H9 (cell line): ENCODE data around the gene CRY2. TPM values are rescaled to one million over a fixed set of nuclear protein-coding genes. Genes with fewer than 3 reads are reported as not detected.

Experiments
- DNase-seq: peaks from one replicate; pipeline ENCODE4 v3.0.0-alpha.2; 2017
- H2AFZ ChIP-seq: one replicate; pipeline ENCODE4 v1.6.1; 2013; ENCODE audit warnings: mild to moderate bottlenecking, low read length, control low read depth, moderate library complexity
- H2AK5ac ChIP-seq: 2 replicates; pipeline ENCODE4 v1.6.1; 2013; ENCODE audit warnings: low read length, control low read depth, mixed read lengths; ENCODE audit not compliant: insufficient read length
- H2BK120ac ChIP-seq: one replicate; pipeline ENCODE4 v1.6.1; 2013; ENCODE audit warnings: low read depth, mild to moderate bottlenecking, low read length, control low read depth, inconsistent platforms; ENCODE audit not compliant: poor library complexity, severe bottlenecking
- H2BK12ac ChIP-seq: 2 replicates; pipeline ENCODE4 v1.6.1; 2013; ENCODE audit warnings: low read length, control low read depth, mixed read lengths, low read depth; ENCODE audit not compliant: insufficient read length
- H2BK15ac ChIP-seq: 2 replicates; pipeline ENCODE4 v1.6.1; 2013; ENCODE audit warnings: low read depth, low read length, control low read depth
- H2BK20ac ChIP-seq: one replicate; pipeline ENCODE4 v1.6.1; 2013; ENCODE audit warnings: low read depth, mild to moderate bottlenecking, low read length, control low read depth, inconsistent platforms; ENCODE audit not compliant: poor library complexity, severe bottlenecking
- H2BK5ac ChIP-seq: 2 replicates; pipeline ENCODE4 v1.6.1; 2013; ENCODE audit warnings: low read length, control low read depth, mixed read lengths; ENCODE audit not compliant: insufficient read length
- H3K14ac ChIP-seq: 2 replicates; pipeline ENCODE4 v1.6.1; 2013; ENCODE audit warnings: low read length, control low read depth; ENCODE audit not compliant: insufficient read depth
- H3K18ac ChIP-seq: 2 replicates; pipeline ENCODE4 v1.6.1; 2013; ENCODE audit warnings: low read depth, mild to moderate bottlenecking, mixed read lengths, low read length, control low read depth; ENCODE audit not compliant: insufficient read length
- H3K23ac ChIP-seq: 2 replicates; pipeline ENCODE4 v1.6.1; 2013; ENCODE audit warnings: low read length, control low read depth, mixed read lengths, low read depth; ENCODE audit not compliant: insufficient read length
- H3K23me2 ChIP-seq: 2 replicates; pipeline ENCODE4 v1.6.1; 2013; ENCODE audit warnings: low read depth, mild to moderate bottlenecking, mixed read lengths, low read length, control low read depth; ENCODE audit not compliant: insufficient read length, poor library complexity, severe bottlenecking
- H3K27ac ChIP-seq: 2 replicates; pipeline ENCODE4 v1.5.1; 2013; ENCODE audit warnings: low read length, control low read depth, mixed read lengths, low read depth; ENCODE audit not compliant: insufficient read length
- H3K27me3 ChIP-seq: 2 replicates; pipeline ENCODE4 v1.6.1; 2013; ENCODE audit warnings: low read length, control low read depth, inconsistent platforms; ENCODE audit not compliant: insufficient read depth
- H3K4ac ChIP-seq: 2 replicates; pipeline ENCODE4 v1.6.1; 2013; ENCODE audit warnings: low read depth, mild to moderate bottlenecking, control low read depth, inconsistent platforms, low read length, moderate library complexity
- H3K4me1 ChIP-seq: 2 replicates; pipeline ENCODE4 v1.6.1; 2013; ENCODE audit warnings: low read length, control low read depth, inconsistent platforms; ENCODE audit not compliant: insufficient read depth
- H3K4me2 ChIP-seq: 2 replicates; pipeline ENCODE4 v1.6.1; 2013; ENCODE audit warnings: low read length, control low read depth, mixed read lengths; ENCODE audit not compliant: insufficient read length, insufficient read depth
- H3K56ac ChIP-seq: 2 replicates; pipeline ENCODE4 v1.6.1; 2013; ENCODE audit warnings: low read depth, mild to moderate bottlenecking, mixed read lengths, low read length, control low read depth; ENCODE audit not compliant: insufficient read length
- H3K79me1 ChIP-seq: 2 replicates; pipeline ENCODE4 v1.6.1; 2013; ENCODE audit warnings: low read depth, mild to moderate bottlenecking, moderate library complexity, low read length, control low read depth, inconsistent platforms; ENCODE audit not compliant: insufficient read depth, poor library complexity, severe bottlenecking
- H3K79me2 ChIP-seq: 2 replicates; pipeline ENCODE4 v1.6.1; 2013; ENCODE audit warnings: low read length, control low read depth, inconsistent platforms; ENCODE audit not compliant: insufficient read depth
- H3K9ac ChIP-seq: 2 replicates; pipeline ENCODE4 v1.6.1; 2013; ENCODE audit warnings: low read length, control low read depth, mixed read lengths; ENCODE audit not compliant: insufficient read length; ENCODE audit errors: extremely low read depth
- H3K9me3 ChIP-seq: one replicate; pipeline ENCODE4 v1.6.1; 2013; ENCODE audit warnings: low read depth, low read length, inconsistent platforms; ENCODE audit not compliant: control insufficient read depth
- H3T11ph ChIP-seq: one replicate; pipeline ENCODE4 v1.6.1; 2013; ENCODE audit warnings: mild to moderate bottlenecking, low read length, control low read depth, inconsistent platforms
- H4K20me1 ChIP-seq: one replicate; pipeline ENCODE4 v1.6.1; 2013; ENCODE audit not compliant: control insufficient read depth, insufficient read length, insufficient read depth
- H4K5ac ChIP-seq: 2 replicates; pipeline ENCODE4 v1.6.1; 2013; ENCODE audit warnings: low read depth, mild to moderate bottlenecking, mixed read lengths, low read length, control low read depth; ENCODE audit not compliant: insufficient read length
- H4K8ac ChIP-seq: replicated peaks from 2 replicates; pipeline ENCODE4 v1.6.1; 2013; ENCODE audit warnings: low read length, control low read depth, mixed read lengths, low read depth; ENCODE audit not compliant: insufficient read length
- H4K91ac ChIP-seq: 2 replicates; pipeline ENCODE4 v1.6.1; 2013; ENCODE audit warnings: low read depth, mild to moderate bottlenecking, moderate library complexity, mixed read lengths, low read length, control low read depth; ENCODE audit not compliant: insufficient read length
- H3K27ac Mint-ChIP-seq, 3 experiments: 2 replicates in 2 of 3; 3 replicates in 1 of 3; pipeline ENCODE4 v1.8.0; 2020 to 2021; ENCODE audit warnings: mixed read lengths in 3 of 3, mild to moderate bottlenecking in 1 of 3, moderate library complexity in 1 of 3
- H3K27me3 Mint-ChIP-seq: 2 replicates; pipeline ENCODE4 v1.8.0; 2021; ENCODE audit warnings: low read depth, mild to moderate bottlenecking, moderate library complexity, mixed read lengths
- H3K36me3 Mint-ChIP-seq, 3 experiments: 2 replicates in 2 of 3; 3 replicates in 1 of 3; pipeline ENCODE4 v1.8.0; 2020 to 2021; ENCODE audit warnings: low read depth in 3 of 3, mixed read lengths in 3 of 3; ENCODE audit not compliant: insufficient read depth in 1 of 3
- H3K4me1 Mint-ChIP-seq, 2 experiments: 2 replicates each; pipeline ENCODE4 v1.8.0; 2020; ENCODE audit warnings: mixed read lengths in 2 of 2
- H3K4me3 Mint-ChIP-seq, 2 experiments: 2 replicates in 1 of 2; 3 replicates in 1 of 2; pipeline ENCODE4 v1.8.0; 2020 to 2021; ENCODE audit warnings: mild to moderate bottlenecking in 2 of 2, mixed read lengths in 2 of 2, moderate library complexity in 1 of 2
- H3K9me3 Mint-ChIP-seq, 2 experiments: 2 replicates in 1 of 2; 3 replicates in 1 of 2; pipeline ENCODE4 v1.8.0; 2020; ENCODE audit warnings: mild to moderate bottlenecking in 2 of 2, mixed read lengths in 2 of 2, moderate library complexity in 1 of 2
- WGBS: extraction: QIAGEN DNeasy Blood & Tissue Kit; methylation state at CpG from one replicate; pipeline ENCODE4 v1.1.7; 2013; ENCODE audit warnings: missing lambda C conversion rate, low lambda C conversion rate, mixed read lengths; ENCODE audit not compliant: insufficient read length; ENCODE audit errors: extremely low coverage; 5-methylcytosine and 5-hydroxymethylcytosine counted together
- total RNA-seq: library from RNA; stranded (reverse); gene quantifications from 2 replicates; pipeline ENCODE4 v1.2.1, GENCODE V29; 2021
- TF ChIP-seq, protein P1 (sequence below): fragments of 200-600 bp; sonication (generic); conservative IDR thresholded peaks from 3 replicates; pipeline ENCODE4 v1.8.0; 2021; ENCODE audit warnings: antibody characterized with exemption, mild to moderate bottlenecking

The CRY2 gene
- total RNA-seq, 1 experiment from 2014 or later = 14.4 TPM

DNA sequence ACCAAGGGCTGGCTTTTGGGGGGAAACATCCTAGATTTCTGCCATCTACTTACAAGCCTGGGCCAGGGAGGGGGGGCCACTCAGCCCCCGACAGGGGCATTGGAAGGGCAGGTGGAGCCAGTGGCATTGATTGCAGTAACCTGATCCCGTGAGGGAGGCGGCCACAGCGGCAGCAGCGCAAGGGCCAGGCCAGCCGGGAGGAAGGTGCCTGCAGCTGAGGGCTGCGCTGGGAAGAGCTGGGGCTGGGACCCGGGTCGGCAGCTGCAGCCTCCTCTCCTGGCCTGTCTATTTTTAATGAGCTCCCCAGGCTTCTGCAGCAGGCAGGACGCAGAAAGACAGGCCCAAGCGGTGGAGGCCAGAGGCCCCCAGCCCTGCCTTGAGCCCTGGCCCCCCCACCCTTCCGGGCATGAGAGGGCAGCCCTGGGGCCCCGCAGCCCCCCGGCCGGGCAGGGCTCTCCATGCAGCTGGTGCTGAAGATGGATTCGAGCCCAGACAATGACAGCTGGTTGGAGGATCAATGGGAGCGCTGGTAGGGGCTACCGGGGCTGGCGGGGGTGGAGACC is 49.2 kb downstream of the CRY2 start:
- Mint-ChIP-seq H3K4me3 (peak overlapping the region in 1 of 2 experiments; percentile 38; a peak in 1 of 5 replicates), H3K4me1 (peaks cover 32 to 52% of the 10 kb centered on the region in 2 experiments), H3K27ac (no peak overlapping the region), H3K9me3 (no peaks in the 10 kb centered on the region), H3K36me3 (peaks cover 0 to 7% (median 0%) of the 10 kb centered on the region in 3 experiments; a peak in 3 of 7 replicates), H3K27me3 (peaks cover 6% of the 10 kb centered on the region)
- Histone ChIP-seq H3K4me2 (no peak overlapping the region), H3K9ac (no peak overlapping the region), H3K14ac (no peak overlapping the region), H3K27me3 (no peaks in the 10 kb centered on the region; the same call in 1 of the 2 replicates), H3K4me1 (no peaks in the 10 kb centered on the region; the same call in 1 of the 2 replicates), H4K5ac (no peak overlapping the region), H3K56ac (no peak overlapping the region), H2BK20ac (no peak overlapping the region), H4K20me1 (no peaks in the 10 kb centered on the region), H3K18ac (no peak overlapping the region), H2AFZ (no peak overlapping the region), H3K27ac (no peak overlapping the region), H3K79me1 (no peaks in the 10 kb centered on the region), H3K4ac (no peak overlapping the region), H4K91ac (no peak overlapping the region), H2AK5ac (no peak overlapping the region), H4K8ac (no peak overlapping the region), H2BK5ac (no peak overlapping the region), H2BK120ac (no peak overlapping the region), H2BK15ac (no peak overlapping the region), H3K9me3 (no peaks in the 10 kb centered on the region), H3K79me2 (no peaks in the 10 kb centered on the region), H3T11ph (no peak overlapping the region), H2BK12ac (no peak overlapping the region), H3K23ac (no peak overlapping the region), H3K23me2 (peaks cover 10% of the 10 kb centered on the region)
- no CpG with 5 or more reads among the region's 19 CpGs for WGBS
- TF ChIP-seq, protein P1, sequence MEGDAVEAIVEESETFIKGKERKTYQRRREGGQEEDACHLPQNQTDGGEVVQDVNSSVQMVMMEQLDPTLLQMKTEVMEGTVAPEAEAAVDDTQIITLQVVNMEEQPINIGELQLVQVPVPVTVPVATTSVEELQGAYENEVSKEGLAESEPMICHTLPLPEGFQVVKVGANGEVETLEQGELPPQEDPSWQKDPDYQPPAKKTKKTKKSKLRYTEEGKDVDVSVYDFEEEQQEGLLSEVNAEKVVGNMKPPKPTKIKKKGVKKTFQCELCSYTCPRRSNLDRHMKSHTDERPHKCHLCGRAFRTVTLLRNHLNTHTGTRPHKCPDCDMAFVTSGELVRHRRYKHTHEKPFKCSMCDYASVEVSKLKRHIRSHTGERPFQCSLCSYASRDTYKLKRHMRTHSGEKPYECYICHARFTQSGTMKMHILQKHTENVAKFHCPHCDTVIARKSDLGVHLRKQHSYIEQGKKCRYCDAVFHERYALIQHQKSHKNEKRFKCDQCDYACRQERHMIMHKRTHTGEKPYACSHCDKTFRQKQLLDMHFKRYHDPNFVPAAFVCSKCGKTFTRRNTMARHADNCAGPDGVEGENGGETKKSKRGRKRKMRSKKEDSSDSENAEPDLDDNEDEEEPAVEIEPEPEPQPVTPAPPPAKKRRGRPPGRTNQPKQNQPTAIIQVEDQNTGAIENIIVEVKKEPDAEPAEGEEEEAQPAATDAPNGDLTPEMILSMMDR = no peak
- DNase-seq = peak; percentile 82
